HG03135 (cell line): ENCODE results near the gene TSPEAR.

Experiments used
- ATAC-seq: cut with Tn5 transposase; IDR thresholded peaks from one replicate; pipeline ENCODE4 v1.9.1; 2021; ENCODE audit warnings: mild to moderate bottlenecking, moderate library complexity; ENCODE audit not compliant: unreplicated experiment

Gene TSPEAR

DNA sequence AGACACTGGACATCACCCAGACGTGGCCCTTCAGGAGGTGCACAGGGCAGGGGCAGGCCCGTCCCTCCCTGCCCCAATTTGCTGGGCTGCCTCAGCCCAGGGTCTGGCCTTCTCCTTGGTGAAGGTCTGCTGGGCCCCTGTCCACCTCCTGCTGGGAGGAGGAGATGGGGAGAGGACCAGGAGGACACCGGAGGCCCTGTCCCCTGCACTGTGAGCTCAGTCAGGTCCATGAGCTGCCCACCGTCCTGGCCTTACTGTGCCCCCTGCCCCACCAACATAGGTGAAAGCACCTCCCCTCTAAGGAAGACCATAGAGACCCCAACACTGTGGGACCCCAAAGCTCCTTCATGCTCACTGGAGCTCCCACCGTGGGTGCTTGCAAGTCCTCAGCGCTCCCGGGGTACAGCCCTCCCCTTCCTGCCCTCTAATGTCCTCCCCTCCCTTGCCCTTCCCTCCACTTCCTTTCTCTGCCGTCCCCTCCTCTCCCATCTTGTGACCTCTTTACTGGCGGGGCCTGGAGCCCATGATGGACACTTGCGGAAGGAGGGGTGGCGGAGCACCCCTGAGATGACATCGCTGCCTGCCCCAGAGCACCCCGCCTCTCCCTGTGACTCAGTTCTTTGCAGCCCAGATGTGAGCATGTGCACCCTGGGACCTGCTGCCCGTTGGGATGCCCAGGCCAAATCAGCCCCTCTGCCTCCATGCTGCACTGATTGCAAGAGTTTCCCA, 251.5 kb downstream of the TSPEAR start:
- ATAC-seq: no peak

DNA sequence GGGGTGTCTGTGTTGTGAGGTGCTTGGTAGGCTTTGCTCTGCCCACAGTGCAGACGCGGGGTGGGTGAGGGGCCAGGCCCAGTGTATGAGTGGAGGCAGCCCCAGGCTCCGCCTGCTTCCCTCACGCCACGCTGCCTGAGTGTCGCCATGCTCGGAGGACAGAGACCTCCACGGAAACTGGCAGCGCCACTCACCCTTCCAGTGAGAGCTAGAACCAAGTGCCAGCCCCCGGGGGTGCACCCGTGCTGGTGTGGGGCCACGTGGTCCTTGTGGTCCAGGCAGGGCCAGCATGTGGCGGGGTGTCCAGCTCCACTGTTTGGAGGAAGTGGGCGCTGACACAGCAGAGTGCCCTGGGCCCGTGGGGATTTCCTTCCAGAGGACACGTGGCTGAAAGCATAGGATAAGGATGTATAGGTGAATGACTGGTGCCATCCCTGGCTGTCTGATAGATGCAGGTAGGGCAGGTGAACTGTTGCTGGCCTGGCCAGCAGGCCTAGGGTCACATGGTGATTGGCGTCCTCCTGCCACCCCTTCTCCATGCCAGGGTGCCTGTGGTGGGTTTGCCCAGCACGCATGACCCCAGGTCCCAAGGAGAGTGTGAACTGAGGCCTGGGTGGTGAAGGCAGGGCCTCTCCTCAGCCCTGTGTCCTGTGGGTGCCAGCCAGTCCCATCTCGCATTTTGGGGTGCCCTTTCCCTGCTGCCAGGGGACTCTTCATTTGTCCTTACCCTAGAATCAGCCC, 252.2 kb downstream of the TSPEAR start:
- ATAC-seq: no peak

DNA sequence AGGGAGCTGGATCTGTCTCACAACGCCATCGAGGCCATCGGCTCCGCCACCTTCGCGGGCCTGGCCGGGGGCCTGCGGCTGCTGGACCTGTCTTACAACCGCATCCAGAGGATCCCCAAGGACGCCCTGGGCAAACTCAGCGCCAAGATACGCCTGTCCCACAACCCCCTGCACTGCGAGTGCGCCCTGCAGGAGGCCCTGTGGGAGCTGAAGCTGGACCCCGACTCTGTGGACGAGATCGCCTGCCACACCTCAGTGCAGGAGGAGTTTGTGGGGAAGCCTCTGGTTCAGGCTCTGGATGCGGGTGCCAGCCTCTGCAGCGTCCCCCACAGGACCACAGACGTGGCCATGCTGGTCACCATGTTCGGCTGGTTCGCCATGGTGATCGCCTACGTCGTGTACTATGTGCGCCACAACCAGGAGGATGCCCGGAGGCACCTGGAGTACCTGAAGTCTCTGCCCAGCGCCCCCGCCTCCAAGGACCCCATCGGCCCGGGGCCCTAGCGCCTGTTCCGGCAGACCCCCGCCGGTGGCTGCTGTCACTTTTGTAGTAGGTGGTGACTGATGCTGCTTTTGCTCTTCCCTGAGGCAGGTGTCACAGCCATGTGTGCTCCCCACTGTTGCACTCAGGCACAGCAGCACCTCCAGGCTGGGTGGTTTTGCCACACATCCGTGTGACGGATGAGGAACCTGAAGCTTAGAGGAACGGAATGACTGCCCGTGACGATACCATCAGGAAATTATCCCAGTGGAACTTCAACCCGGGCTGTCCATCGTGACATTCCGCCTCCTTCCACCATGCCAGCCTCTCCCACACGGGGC, 254.2 kb downstream of the TSPEAR start:
- no peak for ATAC-seq

DNA sequence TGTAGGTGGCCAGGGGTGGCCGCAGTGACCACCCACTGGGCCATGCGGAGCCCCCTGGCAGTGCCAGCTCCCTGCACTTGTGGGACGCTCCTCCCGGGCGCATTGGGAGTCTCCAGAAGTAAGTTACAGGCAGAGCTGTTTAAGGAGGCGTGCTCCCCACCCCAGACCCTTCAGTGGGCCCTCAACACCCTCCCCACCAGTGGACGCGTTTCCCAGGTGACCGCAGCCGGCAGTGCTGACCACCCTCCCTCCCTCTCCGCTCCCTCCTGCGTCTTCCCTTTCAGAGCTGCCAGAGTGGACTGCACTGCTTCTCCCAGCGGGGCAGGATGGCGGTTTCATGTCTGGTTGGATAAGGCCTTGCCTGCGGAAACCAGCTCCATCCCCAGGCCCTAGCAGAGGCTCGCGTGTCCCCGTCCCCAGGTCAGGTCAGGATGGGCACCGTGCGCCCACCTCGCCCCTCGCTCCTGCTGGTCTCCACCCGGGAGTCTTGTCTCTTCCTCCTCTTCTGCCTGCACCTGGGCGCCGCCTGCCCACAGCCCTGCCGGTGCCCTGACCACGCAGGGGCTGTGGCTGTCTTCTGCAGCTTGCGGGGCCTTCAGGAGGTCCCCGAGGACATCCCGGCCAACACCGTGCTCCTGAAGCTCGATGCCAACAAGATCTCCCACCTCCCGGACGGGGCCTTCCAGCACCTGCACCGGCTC, 255.0 kb downstream of the TSPEAR start:
- no peak for ATAC-seq

DNA sequence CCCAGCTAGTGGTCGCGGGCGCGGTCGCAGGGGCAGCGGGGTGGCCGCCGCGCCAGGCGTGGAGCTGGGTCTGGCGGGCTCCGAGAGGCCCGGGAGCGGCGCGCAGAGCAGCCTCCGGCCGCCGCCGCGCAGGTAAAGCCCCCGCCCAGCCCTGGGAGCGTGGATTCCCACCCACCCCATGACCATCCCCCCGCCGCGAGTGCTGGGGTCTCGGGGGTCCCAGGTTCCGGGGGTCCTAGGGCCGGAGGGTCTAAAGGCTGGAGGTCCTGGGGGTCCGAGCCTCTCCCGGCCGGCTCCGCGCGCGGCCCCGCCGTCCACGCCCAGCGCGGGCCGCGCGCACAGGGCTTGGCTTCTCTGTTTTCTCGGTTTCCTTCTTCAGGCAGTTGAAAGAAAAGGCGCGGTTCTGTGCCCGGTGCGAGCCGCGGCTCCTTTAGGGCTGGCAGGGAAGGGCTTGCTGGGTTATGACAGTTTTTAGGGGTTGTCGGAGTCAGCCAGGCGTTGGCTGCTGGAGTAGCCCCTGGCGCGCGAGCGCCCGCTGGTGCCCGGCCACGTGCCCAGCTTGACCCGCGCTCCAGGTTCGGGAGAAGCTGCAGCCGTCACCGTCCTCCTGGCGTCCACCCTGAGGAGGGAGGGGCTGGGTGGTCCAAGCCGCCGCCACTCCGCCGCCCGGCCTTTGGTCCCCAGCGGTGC, 255.7 kb downstream of the TSPEAR start:
- ATAC-seq: no peak

DNA sequence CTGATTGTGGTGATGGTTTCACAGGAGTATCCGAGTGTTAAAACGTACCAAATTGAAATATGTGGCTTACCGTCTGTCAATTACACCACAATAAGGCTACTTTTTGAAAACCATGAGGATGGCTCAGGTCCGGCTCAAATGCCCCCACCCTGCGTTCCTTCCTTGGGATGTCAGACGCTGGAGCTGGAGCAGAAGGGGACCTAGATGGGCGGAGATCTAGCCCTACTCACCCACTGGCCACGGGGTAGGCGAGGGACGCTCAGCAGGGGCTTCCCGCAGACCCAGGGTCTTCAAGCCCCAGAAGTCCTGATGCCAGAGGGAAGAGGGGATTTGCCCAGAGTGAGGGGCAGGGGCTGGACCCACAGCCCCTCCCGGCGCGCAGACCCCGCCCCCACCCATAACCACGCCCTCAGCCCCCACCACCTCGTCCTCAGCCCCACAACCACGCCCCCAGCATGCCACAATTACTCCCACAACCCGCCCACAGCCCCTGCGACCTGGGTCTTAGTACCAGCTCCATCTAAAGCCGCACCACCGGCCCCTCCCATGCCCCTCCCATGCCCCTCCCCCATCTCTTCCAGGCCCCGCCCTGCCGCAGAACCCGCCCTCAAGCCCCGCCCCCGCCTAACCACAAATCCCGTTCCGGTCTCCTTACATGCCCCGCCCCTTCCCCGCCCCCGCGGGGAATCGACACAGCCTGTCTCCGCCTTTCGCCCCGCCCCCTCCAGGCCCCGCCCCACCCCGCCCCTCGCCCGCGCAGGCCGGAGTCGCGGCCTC, 256.4 kb downstream of the TSPEAR start, which contains the start of gene LRRC3:
LRRC3 (plus strand) TSS at position 764 of the 777 bp plus-strand sequence. CDS start 1,135 bp downstream, outside the sequence.
- ATAC-seq: no peak

DNA sequence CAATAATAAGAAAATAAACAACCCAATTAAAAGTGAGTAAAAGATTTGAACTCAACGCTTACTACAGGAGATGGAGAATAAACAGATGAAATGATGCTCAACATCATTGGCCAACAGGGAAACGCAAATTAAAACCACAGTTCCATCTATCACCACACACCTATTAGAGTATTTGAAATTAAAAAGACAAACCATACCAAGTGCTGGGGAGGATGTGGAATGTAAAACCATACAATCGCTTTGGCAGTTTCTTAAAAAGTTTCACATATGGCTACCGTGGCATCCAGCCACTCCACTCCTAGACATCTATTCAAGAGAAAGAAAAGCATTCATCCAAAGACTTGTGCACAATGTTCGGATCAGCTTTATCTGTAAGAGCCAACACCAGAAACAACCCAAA, 257.3 kb downstream of the TSPEAR start:
- no peak for ATAC-seq

DNA sequence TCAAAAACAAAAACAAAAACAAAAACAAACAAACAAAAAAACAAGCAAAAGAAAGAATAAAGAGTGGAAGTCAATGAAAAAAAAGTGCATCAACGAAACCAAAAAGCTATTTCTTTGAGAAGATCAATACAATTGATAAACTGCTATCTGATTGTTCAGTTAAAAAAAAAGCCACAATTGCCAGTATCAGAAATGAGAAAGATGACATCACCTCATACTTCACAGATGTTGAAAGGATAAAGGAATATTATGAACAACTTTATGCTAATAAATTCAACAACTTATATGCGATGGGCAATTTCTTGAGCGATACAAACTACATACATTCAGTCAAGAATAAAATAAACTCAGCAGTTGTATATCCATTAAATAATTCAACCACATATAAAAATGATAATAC, 258.3 kb downstream of the TSPEAR start:
- no peak for ATAC-seq

DNA sequence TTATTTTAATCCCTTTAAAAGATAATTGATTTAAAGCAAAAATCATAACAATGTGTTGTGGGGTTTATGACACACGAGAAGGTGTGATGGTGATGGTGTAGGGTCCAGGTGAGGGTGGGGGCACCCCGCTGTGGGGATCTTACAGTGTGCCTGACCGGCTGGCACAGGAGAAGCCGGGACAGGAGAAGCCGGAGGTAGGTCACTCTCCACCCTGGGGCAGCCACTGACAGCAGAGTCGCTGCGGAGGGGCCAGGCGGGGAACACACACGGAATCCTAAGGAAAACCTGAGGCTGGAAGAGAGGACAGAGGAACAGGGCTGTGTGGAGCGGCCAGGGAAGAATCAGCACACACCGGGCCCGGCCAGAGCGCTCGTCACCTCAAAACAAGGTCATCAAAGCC, 260.4 kb downstream of the TSPEAR start:
- no peak for ATAC-seq

DNA sequence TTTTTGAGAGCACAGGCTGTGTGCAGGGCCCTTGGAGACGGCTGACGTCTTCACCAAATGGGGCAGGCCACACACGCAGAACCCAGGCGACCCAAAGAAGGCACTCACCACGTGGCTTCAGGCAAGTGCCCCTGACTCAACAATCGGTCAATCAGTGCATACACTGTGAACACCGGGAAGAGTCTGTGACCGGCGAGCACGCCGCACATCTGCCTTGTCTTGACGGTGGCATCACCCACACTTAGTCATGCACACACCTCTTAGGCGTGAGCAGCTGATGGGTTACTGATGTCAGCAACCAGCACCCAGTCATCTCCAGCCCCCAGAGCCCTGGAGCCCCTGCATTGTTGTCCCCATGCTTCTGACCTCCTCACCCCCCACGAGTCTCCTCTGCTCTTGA, 261.0 kb downstream of the TSPEAR start:
- no peak for ATAC-seq

DNA sequence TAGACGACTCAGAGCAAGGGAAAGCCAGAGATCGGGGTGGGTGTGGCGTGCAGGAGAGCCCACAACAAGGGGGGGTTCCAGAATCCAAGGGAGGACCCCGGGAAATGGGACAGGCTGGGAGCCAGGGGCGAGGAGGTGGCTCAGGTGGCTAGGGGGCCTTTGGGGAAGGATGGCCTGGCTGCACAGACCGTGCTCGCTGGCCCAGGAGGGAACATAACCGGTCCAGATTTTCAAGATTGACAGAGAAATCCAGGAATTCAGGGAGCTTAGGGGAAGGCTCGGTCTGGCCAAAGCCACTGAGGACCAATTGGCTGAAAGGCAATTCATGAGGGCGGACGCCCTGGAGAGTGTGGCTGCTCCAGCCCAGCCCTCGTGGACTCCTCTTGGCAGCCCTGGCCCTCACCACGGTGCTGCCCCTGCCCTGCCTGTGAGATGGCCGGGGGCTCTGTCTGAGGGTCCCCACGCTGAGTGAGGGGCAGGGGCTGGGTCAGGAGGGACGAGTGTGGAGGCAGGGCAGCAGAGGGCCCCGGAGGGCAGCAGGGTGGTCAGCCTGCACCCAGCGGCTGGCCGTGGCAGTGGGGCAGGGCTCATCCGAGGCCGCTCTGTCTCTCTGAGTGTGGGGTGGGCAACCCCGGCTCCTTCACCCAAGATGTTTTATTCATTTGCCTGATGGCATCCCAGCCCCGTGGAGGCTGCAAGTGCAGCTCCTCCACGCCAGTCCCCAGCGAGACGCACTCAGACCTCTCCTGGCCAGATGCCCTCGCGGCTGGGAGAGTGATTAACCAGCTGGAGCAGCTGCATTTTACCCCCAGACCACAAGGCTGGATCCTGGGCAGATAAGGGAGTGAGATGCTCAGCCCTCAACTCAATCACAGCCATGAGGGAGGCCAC, 261.7 kb downstream of the TSPEAR start:
- no peak for ATAC-seq

DNA sequence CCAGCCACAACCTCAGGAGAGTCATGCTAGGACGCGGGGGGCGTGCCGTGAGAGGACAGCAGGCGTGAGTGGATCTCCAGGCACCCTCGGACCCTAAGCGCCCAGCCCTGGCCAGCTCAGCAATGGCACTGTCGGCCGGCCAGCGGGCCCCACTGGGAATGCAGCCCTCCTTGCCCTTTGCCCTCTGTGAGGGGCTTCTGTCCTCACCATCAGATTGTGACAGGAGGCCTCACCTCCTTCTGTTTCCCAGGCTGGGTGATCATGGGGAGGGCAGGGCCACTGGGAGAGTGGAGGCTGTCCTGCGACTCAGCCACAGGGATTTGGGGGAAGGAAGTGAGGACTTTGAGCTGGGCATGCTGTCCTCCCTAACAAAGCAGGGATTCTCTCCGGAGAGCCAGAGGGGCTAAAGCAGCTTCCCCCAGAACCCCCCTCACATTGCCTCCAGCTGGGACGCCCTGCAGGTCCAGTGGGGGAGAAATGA, 262.7 kb downstream of the TSPEAR start:
- no peak for ATAC-seq
